Measurements from ENCODE around the gene KMO. TPM values are rescaled to one million over a fixed set of nuclear protein-coding genes. Genes with fewer than 3 reads are reported as not detected.
A peak's percentile ranks its signal among the peaks of the same experiment; 100 is the strongest.

Gene KMO
- total RNA-seq, 1 donor from 2014 or later, result not detected

- no peak for DNase-seq (ENCODE audit: low spot score)
- TF ChIP-seq CTCF (IDR thresholded peaks at IDR 0.05) (no peak), EZH2 (IDR thresholded peaks at IDR 0.05) (no peak), EZH2phosphoT487 (IDR thresholded peaks at IDR 0.05) (no peak)
- no peak overlapping the region for H3K4me3 ChIP-seq
- no peaks in the 10 kb centered on the region for H3F3A ChIP-seq (ENCODE audit: low read depth)
- no peaks in the 10 kb centered on the region for H3K9me3 ChIP-seq (ENCODE audit: low read depth)
- no peak overlapping the region for H3K27ac ChIP-seq
- H3K36me3 ChIP-seq, result no peaks in the 10 kb centered on the region
- peaks cover 21% of the 10 kb centered on the region for H3K36me3 Mint-ChIP-seq
- H3K4me2 ChIP-seq, result no peak overlapping the region
- H4K20me1 ChIP-seq (ENCODE audit: low read depth), result peaks cover 13% of the 10 kb centered on the region
- no peak overlapping the region for H3K9ac ChIP-seq
- H3K27me3 Mint-ChIP-seq (ENCODE audit: insufficient read depth, low read depth), result no peaks in the 10 kb centered on the region
- H3K4me1 Mint-ChIP-seq, result peaks cover 9% of the 10 kb centered on the region
- no peaks in the 10 kb centered on the region for H3K9me3 Mint-ChIP-seq
- H3K27ac Mint-ChIP-seq, result no peak overlapping the region
- peaks cover 43% of the 10 kb centered on the region for H3K79me2 ChIP-seq (ENCODE audit: low read depth)
- no peak overlapping the region for H3K4me3 Mint-ChIP-seq
- H3K27me3 ChIP-seq, result no peaks in the 10 kb centered on the region
- peaks cover 9% of the 10 kb centered on the region for H3K4me1 ChIP-seq
- H2AFZ ChIP-seq (replicated peaks), result no peak overlapping the region
Observed at GRCh38 chr1:241513378-241513777, 18.8 kb upstream of the KMO start.

- Mint-ChIP-seq H3K4me3 (peak overlapping the region; percentile 95), H3K27ac (peak overlapping the region; percentile 74), H3K4me1 (peaks cover 13% of the 10 kb centered on the region), H3K36me3 (peaks cover 11% of the 10 kb centered on the region), H3K27me3 (ENCODE audit: insufficient read depth, low read depth) (no peaks in the 10 kb centered on the region), H3K9me3 (no peaks in the 10 kb centered on the region)
- peak overlapping the region; percentile 62 for H3K9ac ChIP-seq
- TF ChIP-seq EZH2phosphoT487 (IDR thresholded peaks at IDR 0.05), result no peak
- TF ChIP-seq CTCF (IDR thresholded peaks at IDR 0.05), result no peak
- no peak for TF ChIP-seq EZH2 (IDR thresholded peaks at IDR 0.05)
- peak overlapping the region; percentile 65 for H3K4me3 ChIP-seq
- peaks cover 19% of the 10 kb centered on the region for H4K20me1 ChIP-seq (ENCODE audit: low read depth)
- peaks cover 26% of the 10 kb centered on the region for H3K27me3 ChIP-seq
- DNase-seq (ENCODE audit: low spot score), result no peak
- no peak overlapping the region for H3K27ac ChIP-seq
- no peaks in the 10 kb centered on the region for H3K9me3 ChIP-seq (ENCODE audit: low read depth)
- no peaks in the 10 kb centered on the region for H3F3A ChIP-seq (ENCODE audit: low read depth)
- H3K36me3 ChIP-seq, result no peaks in the 10 kb centered on the region
- H3K79me2 ChIP-seq (ENCODE audit: low read depth), result peaks cover 51% of the 10 kb centered on the region
- H2AFZ ChIP-seq (replicated peaks), result peak overlapping the region; percentile 74
- peak overlapping the region; percentile 95 for H3K4me2 ChIP-seq
- peaks cover 14% of the 10 kb centered on the region for H3K4me1 ChIP-seq
Observed at GRCh38 chr1:241518476-241519307, 13.5 kb upstream of the KMO start.

GRCh38 chr1:241519308-241520079 is 12.7 kb upstream of the KMO start, which contains the start of gene FH:
Gene FH (minus strand): TSS chr1:241519755. CDS start chr1:241519722, 33 bp downstream.
- Histone ChIP-seq H3K4me2 (peak within 1 kb of the TSS; percentile 95), H3K27me3 (peaks cover 34% of the 10 kb centered on the region), H3K36me3 (no peaks in the 10 kb centered on the region), H3F3A (ENCODE audit: low read depth) (no peaks in the 10 kb centered on the region), H3K27ac (no peak within 1 kb of the TSS), H3K4me3 (peak within 1 kb of the TSS; percentile 65), H4K20me1 (ENCODE audit: low read depth) (peaks cover 14% of the 10 kb centered on the region), H3K9me3 (ENCODE audit: low read depth) (no peaks in the 10 kb centered on the region), H3K9ac (peak within 1 kb of the TSS; percentile 62), H2AFZ (replicated peaks) (peak within 1 kb of the TSS; percentile 93), H3K4me1 (peaks cover 14% of the 10 kb centered on the region), H3K79me2 (ENCODE audit: low read depth) (peaks cover 45% of the 10 kb centered on the region)
- Mint-ChIP-seq H3K4me1 (peaks cover 13% of the 10 kb centered on the region), H3K27me3 (ENCODE audit: insufficient read depth, low read depth) (no peaks in the 10 kb centered on the region), H3K36me3 (peaks cover 11% of the 10 kb centered on the region), H3K4me3 (peak within 1 kb of the TSS; percentile 95), H3K9me3 (no peaks in the 10 kb centered on the region), H3K27ac (peak within 1 kb of the TSS; percentile 74)
- no peak for TF ChIP-seq EZH2 (IDR thresholded peaks at IDR 0.05)
- peak; percentile 97 for DNase-seq (ENCODE audit: low spot score)

All from neural progenitor cell (in vitro differentiated cells).